ENCODE measurements around the gene BCAR1. TPM values are rescaled to one million over a fixed set of nuclear protein-coding genes. Genes with fewer than 3 reads are reported as not detected.

Gene BCAR1
- total RNA-seq, 4 donors from 2014 or later = 30.1 to 98.0 (median 38.0) TPM

DNA sequence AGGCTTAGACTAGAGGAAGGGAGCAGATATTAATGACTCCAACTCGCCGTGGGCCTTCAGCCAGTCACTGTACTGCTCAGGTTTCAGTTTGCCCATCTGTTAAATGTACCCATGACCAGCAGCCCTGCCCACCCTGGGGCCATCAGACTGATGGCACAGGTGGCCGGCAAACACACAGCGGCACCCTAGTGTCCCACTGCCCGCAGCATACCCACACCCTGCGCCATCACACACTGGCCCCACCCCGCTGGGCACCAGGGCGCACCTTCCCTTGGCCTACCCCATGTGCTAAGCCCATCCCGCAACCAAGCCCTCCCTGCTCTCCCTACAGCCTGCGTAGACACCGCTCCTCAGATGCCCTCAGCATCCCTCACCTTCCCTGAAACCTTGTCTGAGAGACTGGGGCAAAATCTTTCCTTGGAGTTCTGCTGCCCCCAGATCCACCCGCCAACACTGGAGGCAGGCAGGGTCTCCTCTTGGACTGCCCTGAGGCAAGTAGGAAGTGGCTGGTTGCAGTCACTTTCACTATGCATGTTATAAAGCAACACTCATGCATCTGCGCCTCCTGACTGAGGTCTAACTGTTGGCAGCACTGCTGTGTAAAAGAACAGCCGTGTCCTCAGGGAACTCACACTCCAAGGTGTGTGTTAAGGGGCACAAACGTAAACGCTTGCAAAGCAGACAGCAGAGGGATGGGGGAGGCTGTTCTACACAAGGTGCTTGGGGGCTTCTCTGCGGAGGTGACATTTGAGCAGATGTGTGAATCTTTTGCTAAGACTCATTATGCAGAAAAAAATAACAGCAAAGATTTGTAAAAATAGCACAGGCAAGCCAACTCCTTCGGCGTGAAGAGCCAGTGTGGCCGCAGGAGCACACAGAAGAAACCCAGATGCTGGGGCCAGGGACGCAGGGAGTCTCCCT, 6.7 kb upstream of the BCAR1 start:
- no peak for DNase-seq (ENCODE audit: low spot score)
- no peak for ATAC-seq (ENCODE audit: low FRiP score)
- TF ChIP-seq CTCF (IDR thresholded peaks at IDR 0.05) = no peak

- no peak for DNase-seq (ENCODE audit: low spot score)
- no peak for TF ChIP-seq CTCF (IDR thresholded peaks at IDR 0.05)
- peak; percentile 52 for ATAC-seq (ENCODE audit: low FRiP score)
Measured at GRCh38 chr16:75256696-75257343, 5.4 kb upstream of the BCAR1 start.

DNA sequence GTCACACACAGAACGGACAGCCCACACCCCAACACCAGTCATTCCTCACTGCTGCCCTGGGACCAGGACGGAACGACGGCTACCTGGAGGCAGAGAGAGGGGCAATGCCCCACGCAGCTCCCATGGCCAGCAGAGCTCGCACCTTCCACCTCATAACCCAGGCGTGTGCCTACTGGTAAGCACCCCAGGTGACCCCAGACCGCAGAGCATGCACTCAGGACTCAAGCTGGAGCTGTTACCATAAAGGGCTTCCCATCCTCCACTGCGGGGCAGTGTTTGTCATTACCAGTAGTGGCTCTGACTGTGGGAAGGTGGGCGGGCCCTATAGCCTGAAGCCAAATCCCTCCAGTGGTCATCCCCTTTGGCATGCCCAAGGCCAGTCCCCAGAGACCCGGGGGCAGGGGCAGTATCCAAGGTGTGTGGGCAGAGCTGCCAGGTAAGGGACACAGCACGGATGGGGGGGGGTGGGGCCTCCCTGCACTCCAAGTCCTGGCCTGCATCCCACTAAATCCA, 4.7 kb upstream of the BCAR1 start:
- DNase-seq (ENCODE audit: low spot score) (no peak), ATAC-seq (ENCODE audit: low FRiP score) (no peak)
- TF ChIP-seq CTCF (IDR thresholded peaks at IDR 0.05) = no peak

DNA sequence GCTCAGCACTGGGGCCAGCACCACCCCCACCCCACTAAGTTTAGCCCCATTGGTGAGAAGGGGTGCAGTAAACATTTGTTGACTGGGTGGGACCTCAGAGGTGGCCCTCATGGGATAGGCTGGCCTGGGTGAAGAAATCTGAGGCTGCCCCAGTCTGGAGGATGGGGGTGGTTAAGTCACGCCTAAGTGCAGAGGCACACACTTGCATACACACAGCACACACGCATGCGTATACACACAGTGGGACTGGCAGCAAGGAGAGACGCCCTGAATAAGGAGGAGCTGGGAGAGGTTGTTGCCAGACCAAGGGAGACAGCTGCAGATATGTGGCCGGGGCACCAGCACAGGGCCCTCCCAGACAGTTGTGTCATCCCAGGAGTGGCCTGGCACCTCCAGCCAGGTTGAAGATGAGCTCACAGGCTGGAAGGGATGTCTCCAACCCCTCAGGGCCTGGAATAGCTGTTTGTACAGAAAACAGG, 3.0 kb upstream of the BCAR1 start:
- DNase-seq (ENCODE audit: low spot score) (no peak), ATAC-seq (ENCODE audit: low FRiP score) (peak; percentile 12)
- TF ChIP-seq CTCF (IDR thresholded peaks at IDR 0.05) = no peak

GRCh38 chr16:75252946-75253911, 1.8 kb upstream of the BCAR1 start:
- DNase-seq (ENCODE audit: low spot score) (no peak), ATAC-seq (ENCODE audit: low FRiP score) (no peak)
- TF ChIP-seq CTCF (IDR thresholded peaks at IDR 0.05) = no peak

DNA sequence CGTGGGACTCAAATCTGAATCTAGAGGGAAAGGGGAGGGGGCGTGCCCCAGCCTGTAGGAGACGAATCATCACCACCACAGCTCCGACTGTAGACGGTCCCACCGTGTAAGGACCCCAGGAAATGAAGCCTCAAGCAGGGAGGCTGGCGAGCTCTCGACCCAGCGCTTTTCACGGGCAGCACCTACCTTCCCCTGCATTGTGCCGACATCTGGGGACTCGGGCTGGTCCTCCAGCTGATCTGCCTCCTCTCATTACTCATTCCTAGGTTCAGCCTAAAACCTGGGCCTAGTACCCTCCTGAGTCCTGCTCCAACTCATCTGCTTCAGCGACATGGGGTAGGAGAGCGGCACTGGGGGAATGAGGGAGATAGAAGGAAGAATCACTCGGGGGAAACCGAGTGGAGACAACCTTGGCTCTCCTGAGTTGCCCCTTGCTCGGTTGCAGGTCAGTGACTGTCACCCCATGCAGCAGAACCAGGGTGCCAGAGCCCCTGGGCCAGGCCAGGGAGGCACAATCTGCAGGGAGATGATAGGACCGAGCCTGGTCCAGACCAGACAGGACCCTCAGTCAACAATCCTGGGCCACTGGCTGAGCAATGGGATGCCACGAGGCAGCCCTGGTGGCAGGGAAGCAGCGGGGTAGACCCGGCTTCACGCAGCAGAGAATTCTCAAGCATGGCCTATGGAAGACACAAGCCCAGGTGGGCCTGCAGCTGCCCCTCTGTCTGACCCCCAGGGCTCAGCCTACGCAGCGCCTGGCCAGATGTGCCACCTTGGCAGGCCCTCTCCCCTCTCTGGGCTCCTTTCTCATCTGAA, 833 bp upstream of the BCAR1 start:
- TF ChIP-seq CTCF (IDR thresholded peaks at IDR 0.05) = no peak
- ATAC-seq (ENCODE audit: low FRiP score) (peak; percentile 1), DNase-seq (ENCODE audit: low spot score) (no peak)

Data from omental fat pad (tissue), 4 donors.